ENCODE data around the gene CD69. TPM values are rescaled to one million over a fixed set of nuclear protein-coding genes. Genes with fewer than 3 reads are reported as not detected.

The CD69 gene
- total RNA-seq, 3 donors from 2014 or later (not counting 1 experiment from before 2014, with no cell fraction given): 739 to 1,541 (median 990) TPM

- no peak overlapping the region for H3K4me3 ChIP-seq (ENCODE audit: low read length)
- Mint-ChIP-seq H3K9me3 (no peaks in the 10 kb centered on the region), H3K36me3 (no peaks in the 10 kb centered on the region), H3K4me1 (peaks cover 0 to 10% of the 10 kb centered on the region in 2 donors), H3K27ac (no peak overlapping the region), H3K27me3 (ENCODE audit: low read depth in 2 of 2) (peaks cover 0 to 2% of the 10 kb centered on the region in 2 donors), H3K4me3 (no peak overlapping the region)
- no peak for DNase-seq
- 100% methylated on average over 1 of the region's 3 CpGs for WGBS (ENCODE audit: insufficient coverage)
- intact Hi-C loops (cut with micrococcal nuclease): no loop called here
- no peak for ATAC-seq
- TF ChIP-seq, protein P1, sequence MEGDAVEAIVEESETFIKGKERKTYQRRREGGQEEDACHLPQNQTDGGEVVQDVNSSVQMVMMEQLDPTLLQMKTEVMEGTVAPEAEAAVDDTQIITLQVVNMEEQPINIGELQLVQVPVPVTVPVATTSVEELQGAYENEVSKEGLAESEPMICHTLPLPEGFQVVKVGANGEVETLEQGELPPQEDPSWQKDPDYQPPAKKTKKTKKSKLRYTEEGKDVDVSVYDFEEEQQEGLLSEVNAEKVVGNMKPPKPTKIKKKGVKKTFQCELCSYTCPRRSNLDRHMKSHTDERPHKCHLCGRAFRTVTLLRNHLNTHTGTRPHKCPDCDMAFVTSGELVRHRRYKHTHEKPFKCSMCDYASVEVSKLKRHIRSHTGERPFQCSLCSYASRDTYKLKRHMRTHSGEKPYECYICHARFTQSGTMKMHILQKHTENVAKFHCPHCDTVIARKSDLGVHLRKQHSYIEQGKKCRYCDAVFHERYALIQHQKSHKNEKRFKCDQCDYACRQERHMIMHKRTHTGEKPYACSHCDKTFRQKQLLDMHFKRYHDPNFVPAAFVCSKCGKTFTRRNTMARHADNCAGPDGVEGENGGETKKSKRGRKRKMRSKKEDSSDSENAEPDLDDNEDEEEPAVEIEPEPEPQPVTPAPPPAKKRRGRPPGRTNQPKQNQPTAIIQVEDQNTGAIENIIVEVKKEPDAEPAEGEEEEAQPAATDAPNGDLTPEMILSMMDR (IDR thresholded peaks at IDR 0.05): no peak
- H3K27ac ChIP-seq (ENCODE audit: low read length): no peak overlapping the region
- no peaks in the 10 kb centered on the region for H3K36me3 ChIP-seq (ENCODE audit: control insufficient read depth, insufficient read depth, low read length)
- H3K9me3 ChIP-seq (ENCODE audit: control insufficient read depth, insufficient read depth, low read length): no peaks in the 10 kb centered on the region
- no peaks in the 10 kb centered on the region for H3K4me1 ChIP-seq (ENCODE audit: control insufficient read depth, insufficient read depth, low read length)
- no peaks in the 10 kb centered on the region for H3K27me3 ChIP-seq (ENCODE audit: control insufficient read depth, insufficient read depth, low read length)
Observed at GRCh38 chr12:9784816-9785215, 24.1 kb upstream of the CD69 start.

- H3K36me3 ChIP-seq (ENCODE audit: control insufficient read depth, insufficient read depth, low read length): no peaks in the 10 kb centered on the region
- H3K9me3 ChIP-seq (ENCODE audit: control insufficient read depth, insufficient read depth, low read length): no peaks in the 10 kb centered on the region
- H3K36me3 Mint-ChIP-seq: no peaks in the 10 kb centered on the region
- no peak for ATAC-seq
- no peak overlapping the region for H3K4me3 Mint-ChIP-seq
- H3K27me3 Mint-ChIP-seq (ENCODE audit: low read depth in 2 of 2): peaks cover 0 to 2% of the 10 kb centered on the region in 2 donors
- WGBS (ENCODE audit: insufficient coverage): no CpG with 5 or more reads among the region's 2 CpGs
- no peak overlapping the region for H3K27ac ChIP-seq (ENCODE audit: low read length)
- DNase-seq: no peak
- H3K4me1 Mint-ChIP-seq: peaks cover 0 to 15% of the 10 kb centered on the region in 2 donors
- H3K9me3 Mint-ChIP-seq: no peaks in the 10 kb centered on the region
- intact Hi-C loops (cut with micrococcal nuclease): no loop called here
- TF ChIP-seq, protein P1 (IDR thresholded peaks at IDR 0.05): no peak
- no peaks in the 10 kb centered on the region for H3K4me1 ChIP-seq (ENCODE audit: control insufficient read depth, insufficient read depth, low read length)
- no peak overlapping the region for H3K4me3 ChIP-seq (ENCODE audit: low read length)
- no peaks in the 10 kb centered on the region for H3K27me3 ChIP-seq (ENCODE audit: control insufficient read depth, insufficient read depth, low read length)
- no peak overlapping the region for H3K27ac Mint-ChIP-seq
Observed at GRCh38 chr12:9784326-9784725, 23.6 kb upstream of the CD69 start.

DNA sequence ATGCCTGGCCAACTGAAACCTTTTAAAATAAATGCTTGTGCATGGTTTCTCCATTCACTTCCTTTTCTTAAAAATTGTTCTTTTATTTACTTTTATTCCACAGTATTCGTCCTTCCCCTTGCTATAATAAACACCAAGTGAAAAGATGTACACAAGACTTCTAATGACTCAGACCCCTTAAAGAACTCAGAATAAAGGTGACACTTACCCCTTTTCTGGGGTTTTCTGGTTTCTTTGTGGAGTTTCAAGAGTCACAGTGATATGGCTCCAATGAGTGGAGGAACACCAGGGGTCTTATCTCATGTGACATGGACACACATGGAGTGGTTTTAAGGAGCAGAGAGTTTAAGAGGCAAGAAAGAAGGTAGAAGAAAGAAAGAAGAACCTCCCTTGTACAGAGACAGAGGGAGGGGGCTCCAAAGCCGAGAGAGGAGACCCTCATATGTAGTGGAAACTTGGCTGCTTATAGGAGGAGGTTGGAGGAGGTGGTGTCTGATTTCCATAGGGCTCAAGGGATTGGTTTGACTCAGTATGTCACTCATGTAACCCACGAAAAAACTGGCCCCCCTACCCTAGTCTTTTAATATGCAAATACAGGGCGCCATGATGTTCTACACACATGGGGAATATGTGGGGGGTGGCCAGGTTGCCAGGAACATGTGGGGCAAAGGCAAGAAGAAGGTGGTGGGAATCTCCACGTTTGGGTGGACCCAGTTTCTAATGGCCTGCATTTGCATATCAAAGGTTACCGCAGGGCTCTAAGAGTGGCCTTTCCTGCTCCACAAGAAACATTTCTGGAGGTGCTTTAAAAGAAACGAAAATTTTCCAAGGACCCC is 22.1 kb upstream of the CD69 start:
- no peak overlapping the region for H3K27ac Mint-ChIP-seq
- WGBS (ENCODE audit: insufficient coverage): 93% methylated on average over 6 of the region's 7 CpGs

More for the DNA sequence above, 22.1 kb upstream of the CD69 start:
- Histone ChIP-seq H3K4me3 (ENCODE audit: low read length) (no peak overlapping the region), H3K4me1 (ENCODE audit: control insufficient read depth, insufficient read depth, low read length) (no peaks in the 10 kb centered on the region), H3K9me3 (ENCODE audit: control insufficient read depth, insufficient read depth, low read length) (no peaks in the 10 kb centered on the region), H3K36me3 (ENCODE audit: control insufficient read depth, insufficient read depth, low read length) (no peaks in the 10 kb centered on the region), H3K27me3 (ENCODE audit: control insufficient read depth, insufficient read depth, low read length) (no peaks in the 10 kb centered on the region), H3K27ac (ENCODE audit: low read length) (no peak overlapping the region)
- H3K4me3 Mint-ChIP-seq: no peak overlapping the region
- H3K36me3 Mint-ChIP-seq: no peaks in the 10 kb centered on the region
- no peaks in the 10 kb centered on the region for H3K9me3 Mint-ChIP-seq
- intact Hi-C loops (cut with micrococcal nuclease): no loop called here
- no peak for DNase-seq
- TF ChIP-seq, protein P1 (IDR thresholded peaks at IDR 0.05): no peak
- ATAC-seq: no peak
- H3K4me1 Mint-ChIP-seq: peaks cover 0 to 15% of the 10 kb centered on the region in 2 donors
- peaks cover 0 to 2% of the 10 kb centered on the region in 2 donors for H3K27me3 Mint-ChIP-seq (ENCODE audit: low read depth in 2 of 2)
